GDM1 (cell line): Measurements from ENCODE around the gene TAC3.
"Not testable (repeated sequence)": the region's sequence is repeated elsewhere in the genome, so short reads cannot be mapped to it uniquely, and the experiment has no call there.

Experiments
- DNase-seq: peaks from one replicate; lab custom pipeline; 2025; lab: John Stamatoyannopoulos, UW

TAC3 gene

GRCh38 chr12:56982578-56983236 is 33.6 kb downstream of the TAC3 start:
- not testable (repeated sequence) for DNase-seq

DNA sequence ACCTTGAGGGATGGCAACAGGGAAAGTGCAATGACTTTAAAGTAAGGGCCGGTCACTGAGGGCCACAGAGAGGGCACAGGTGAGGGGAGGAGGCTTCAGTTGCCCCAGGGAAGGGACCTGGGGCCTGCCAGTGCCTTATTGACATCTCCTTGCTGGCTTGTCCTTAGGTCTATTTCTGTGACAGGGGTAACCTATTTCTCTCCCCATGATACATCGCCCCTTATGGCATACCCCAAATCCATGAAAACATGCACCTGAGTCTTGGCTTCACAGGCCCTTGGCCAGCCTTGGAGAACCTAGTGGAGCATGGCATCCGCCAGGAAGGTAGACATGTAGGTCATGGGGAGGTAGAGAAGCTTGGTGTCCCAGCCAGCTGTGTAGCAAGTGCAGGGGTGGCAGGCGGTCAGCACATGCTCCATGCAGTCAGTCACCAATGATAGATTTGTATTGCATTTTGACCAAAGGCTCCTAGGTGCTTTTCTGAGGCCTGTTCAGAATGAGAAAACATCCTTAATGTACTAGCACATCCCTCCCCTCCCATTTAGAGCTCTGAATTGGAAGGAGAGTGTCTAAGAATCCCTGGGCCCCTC is 35.3 kb downstream of the TAC3 start:
- DNase-seq: no peak

DNA sequence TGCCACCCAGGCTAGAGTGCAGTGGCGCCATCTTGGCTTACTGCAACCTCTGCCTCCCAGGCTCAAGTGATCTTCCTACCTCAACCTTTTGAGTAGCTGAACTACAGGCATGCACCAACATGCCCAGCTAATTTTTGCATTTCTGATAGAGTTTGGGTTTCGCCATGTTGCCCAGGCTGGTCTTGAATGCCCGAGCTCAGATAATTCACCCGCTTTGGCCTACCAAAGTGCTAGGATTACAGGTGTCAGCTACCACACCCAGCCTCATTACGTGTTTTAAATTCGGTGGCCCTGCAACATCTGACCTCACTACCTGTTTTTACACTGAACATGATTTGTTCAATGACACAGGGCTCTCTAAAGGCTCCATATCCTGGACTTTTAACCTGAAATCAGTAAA is 36.1 kb downstream of the TAC3 start:
- no peak for DNase-seq

- DNase-seq: no peak
Measured at GRCh38 chr12:56979628-56980027, 36.7 kb downstream of the TAC3 start.

DNA sequence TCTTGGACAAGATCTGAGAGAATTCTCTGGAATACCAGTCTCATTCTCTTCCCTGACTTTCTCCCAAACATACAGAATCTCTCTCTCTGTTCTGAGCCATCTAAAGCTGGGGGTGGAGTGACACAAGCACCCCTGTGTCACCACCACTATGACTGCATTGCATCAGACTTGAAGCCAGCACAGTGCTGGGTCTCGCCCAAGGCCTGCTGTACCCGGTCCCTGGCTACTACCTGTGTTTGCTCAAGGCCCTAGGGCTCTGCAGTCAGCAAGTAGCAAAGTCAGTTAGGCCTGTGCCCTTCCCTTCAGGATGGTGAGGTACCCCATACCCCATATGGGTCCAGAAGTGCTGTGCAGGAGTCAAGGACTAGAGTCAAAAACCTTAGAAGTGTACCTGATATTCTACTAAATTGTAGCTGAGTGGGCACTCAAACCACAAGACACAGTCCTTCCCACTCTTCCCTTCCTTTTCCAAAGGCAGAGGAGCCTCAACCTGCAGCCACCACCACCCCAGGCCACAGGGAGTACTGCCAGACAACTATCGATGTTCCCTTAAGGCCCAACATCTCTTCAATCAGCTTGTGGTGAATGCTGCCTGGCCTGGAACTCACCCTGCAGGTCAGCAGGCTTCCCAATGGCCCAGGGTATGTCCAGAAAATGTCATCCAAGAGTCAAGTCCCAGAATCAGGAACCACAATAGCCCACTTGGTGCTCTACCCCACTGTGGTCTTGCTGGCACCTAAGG is 37.8 kb downstream of the TAC3 start:
- no peak for DNase-seq

GRCh38 chr12:56977361-56977760 is 39.0 kb downstream of the TAC3 start:
- not testable (repeated sequence) for DNase-seq

DNA sequence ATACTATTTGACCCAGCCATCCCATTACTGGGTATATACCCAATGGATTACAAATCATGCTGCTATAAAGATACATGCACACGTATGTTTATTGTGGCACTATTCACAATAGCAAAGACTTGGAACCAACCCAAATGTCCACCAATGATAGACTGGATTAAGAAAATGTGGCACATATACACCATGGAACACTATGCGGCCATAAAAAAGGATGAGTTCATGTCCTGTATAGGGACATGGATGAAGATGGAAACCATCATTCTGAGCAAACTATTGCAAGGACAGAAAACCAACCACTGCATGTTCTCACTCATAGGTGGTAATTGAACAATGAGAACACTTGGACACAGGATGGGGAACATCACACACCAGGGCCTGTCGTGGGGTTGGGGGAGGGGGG is 42.1 kb downstream of the TAC3 start:
- DNase-seq: not testable (repeated sequence)

GRCh38 chr12:56968910-56969309 is 47.4 kb downstream of the TAC3 start:
- DNase-seq: not testable (repeated sequence)

- DNase-seq: not testable (repeated sequence)
Measured at GRCh38 chr12:56965997-56966642, 50.2 kb downstream of the TAC3 start.

GRCh38 chr12:56965124-56965523 is 51.2 kb downstream of the TAC3 start:
- not testable (repeated sequence) for DNase-seq

DNA sequence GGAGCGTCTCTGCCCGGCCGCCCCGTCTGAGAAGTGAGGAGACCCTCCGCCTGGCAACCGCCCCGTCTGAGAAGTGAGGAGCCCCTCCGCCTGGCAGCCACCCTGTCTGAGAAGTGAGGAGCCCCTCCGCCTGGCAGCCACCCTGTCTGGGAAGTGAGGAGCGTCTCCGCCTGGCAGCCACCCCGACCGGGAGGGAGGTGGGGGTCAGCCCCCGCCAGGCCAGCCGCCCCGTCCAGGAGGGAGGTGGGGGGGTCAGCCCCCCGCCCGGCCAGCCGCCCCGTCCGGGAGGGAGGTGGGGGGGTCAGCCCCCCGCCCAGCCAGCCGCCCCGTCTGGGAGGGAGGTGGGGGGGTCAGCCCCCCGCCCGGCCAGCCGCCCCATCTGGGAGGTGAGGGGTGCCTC is 52.8 kb downstream of the TAC3 start:
- not testable (repeated sequence) for DNase-seq

DNA sequence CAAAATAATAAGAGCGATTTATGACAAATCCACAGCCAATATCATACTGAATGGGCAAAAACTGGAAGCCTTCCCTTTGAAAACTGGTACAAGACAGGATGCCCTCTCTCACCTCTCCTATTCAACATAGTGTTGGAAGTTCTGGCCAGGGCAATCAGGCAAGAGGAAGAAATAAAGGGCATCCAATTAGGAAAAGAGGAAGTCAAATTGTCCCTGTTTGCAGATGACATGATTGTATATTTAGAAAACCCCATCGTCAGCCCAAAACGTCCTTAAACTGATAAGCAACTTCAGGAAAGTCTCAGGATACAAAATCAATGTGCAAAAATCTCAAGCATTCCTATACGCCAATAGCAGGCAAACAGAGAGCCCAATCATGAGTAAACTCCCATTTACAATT is 54.1 kb downstream of the TAC3 start:
- DNase-seq: not testable (repeated sequence)
